ENCODE measurements around the gene TXNDC11.

GRCh38 chr16:11674818-11675560, 67.7 kb downstream of the TXNDC11 start:
- TF ChIP-seq CTCF (IDR thresholded peaks at IDR 0.05), result no peak
- no peak for TF ChIP-seq POLR2A (IDR thresholded peaks at IDR 0.05)

Measured in vagina (tissue), 2 donors.